HL-60 (cell line): ENCODE results near the gene PRKAA2.

ENCODE experiments used
- CTCF ChIP-seq: IDR thresholded peaks from one replicate; pipeline ENCODE4 v1.5.1; 2011; ENCODE audit warnings: low read length, control low read depth, inconsistent platforms; ENCODE audit not compliant: insufficient read depth
- SPI1 ChIP-seq: IDR thresholded peaks from 2 replicates; pipeline ENCODE4 v1.6.1; 2012; ENCODE audit warnings: low read depth, mild to moderate bottlenecking, borderline replicate concordance

- TF ChIP-seq CTCF (no peak), SPI1 (no peak)
Measured at GRCh38 chr1:56645677-56646305, 677 bp downstream of the PRKAA2 start.
